Dermis blood vessel endothelial cell (primary cell): ENCODE measurements around the gene AACS. TPM values are rescaled to one million over a fixed set of nuclear protein-coding genes. Genes with fewer than 3 reads are reported as not detected.

ENCODE experiments used
- DNase-seq: peaks from one replicate; pipeline ENCODE4 v3.0.0; 2010
- total RNA-seq: library from RNA; depleted of rRNA; stranded (reverse); fragments of >200 nt; gene quantifications from 2 replicates; pipeline ENCODE4 v1.2.3, GENCODE V29; 2014

The AACS gene
- total RNA-seq, 1 donor from 2014 or later: 29.4 TPM

DNA sequence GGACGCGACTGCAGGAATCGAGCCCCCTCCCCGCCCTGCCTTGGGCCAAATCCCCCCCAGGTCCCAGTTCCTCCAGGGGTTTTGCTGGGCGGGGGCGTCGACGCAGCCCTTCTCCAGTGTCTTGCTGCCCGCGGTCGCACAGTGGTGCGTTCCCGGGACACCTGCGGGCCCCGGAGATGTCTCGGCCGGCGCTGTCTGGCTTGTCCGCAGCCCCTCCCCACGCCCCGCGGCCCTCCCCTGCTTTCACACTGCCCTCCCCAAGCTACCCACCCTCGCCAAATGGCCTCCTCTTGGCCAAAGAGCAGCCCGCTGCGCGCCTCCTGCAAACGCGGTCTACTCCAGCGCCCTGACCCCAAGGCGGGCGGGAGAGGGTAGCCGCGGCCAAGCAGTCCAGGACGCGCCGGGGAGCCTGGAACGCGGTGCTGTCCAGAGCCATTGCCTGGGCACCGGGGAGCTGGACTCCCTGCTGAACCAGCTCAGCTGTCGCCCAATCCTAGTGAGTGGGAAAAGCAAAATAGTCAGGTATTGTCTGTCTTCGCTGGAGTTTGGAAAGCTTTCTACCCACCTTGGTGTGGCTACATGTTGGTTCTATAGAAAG is 122.0 kb downstream of the AACS start:
- DNase-seq: no peak

GRCh38 chr12:125187780-125188741 is 122.8 kb downstream of the AACS start:
- no peak for DNase-seq

GRCh38 chr12:125189015-125189414 is 123.8 kb downstream of the AACS start:
- DNase-seq: no peak

GRCh38 chr12:125189502-125189901 is 124.3 kb downstream of the AACS start:
- no peak for DNase-seq

DNA sequence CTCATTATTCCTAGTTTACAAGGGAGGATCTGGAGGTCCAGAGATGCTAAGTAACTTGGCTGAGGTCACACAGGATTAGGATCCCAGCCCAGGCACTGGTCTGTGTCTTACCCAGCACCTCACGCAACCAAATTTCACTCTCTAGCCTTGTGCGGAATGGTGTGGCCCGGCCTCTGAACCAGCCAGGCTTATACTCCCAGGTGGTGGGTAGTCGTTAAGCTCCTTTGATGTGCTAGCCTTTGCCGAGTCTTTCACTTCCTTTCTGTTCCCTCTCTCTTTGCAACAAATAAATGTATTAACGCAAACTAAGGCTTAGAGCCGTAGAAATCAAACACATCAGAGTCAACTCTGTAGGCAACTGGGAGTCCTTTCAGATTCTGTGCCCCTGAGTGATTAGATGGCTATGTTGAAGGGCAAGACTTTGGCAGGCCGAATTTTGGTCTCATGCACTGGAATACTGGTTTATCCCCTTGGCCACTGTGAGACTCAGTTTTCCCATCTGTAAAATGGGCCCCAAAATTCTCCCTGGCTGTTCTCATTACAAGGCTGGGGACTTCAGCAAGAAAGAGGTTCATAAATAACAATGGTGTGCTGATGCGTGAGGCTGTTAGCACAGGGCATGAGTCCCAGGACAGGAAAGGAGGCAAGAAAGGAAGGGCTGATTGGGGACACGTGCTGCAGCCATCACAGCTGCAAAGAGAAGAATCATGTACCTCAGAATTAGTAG is 126.3 kb downstream of the AACS start:
- DNase-seq: no peak

DNA sequence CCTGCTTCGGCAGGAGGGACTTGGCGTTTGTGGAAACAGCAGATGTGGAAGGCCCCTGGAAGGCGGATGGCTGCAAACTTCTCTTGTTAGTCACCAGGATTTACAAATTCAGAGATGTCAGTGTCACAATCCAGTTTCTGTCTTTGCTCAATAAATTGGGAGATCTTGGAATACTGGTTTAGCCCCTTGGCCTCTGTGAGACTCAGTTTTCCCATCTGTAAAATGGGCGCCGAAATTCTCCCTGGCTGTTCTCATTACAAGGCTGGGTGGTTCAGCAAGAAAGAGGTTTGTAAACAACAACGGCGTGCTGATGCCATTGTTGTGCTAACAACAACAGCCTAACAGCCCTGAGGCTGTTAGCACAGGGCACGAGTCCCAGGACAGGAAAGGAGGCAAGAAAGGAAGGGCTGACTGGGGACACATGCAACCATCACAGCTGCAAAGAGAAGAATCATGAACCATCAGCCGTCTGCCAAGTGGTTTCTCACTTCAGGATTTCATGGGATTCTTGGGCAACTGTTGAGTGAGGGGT is 127.5 kb downstream of the AACS start:
- DNase-seq: no peak

Other genes with a start within 250 kb of the AACS start
- 42.5 and 44.1 TPM in 2 replicates for gene SCARB1, start 201.6 kb upstream of the AACS start, total RNA-seq
- gene UBC, start 150.8 kb upstream of the AACS start, total RNA-seq: 1,840 and 2,354 TPM in 2 replicates
- gene DHX37, start 76.3 kb upstream of the AACS start, total RNA-seq: 14.6 and 24.8 TPM in 2 replicates
- gene BRI3BP, start 71.8 kb upstream of the AACS start, total RNA-seq: 3.9 and 9.4 TPM in 2 replicates
- under 0.01 and 0.17 TPM in 2 replicates for gene TMEM132B, start 121.0 kb downstream of the AACS start, total RNA-seq